HEK293T (cell line): ENCODE results near the gene MICAL2.

ENCODE experiments used
- ELF4 ChIP-seq: fragments of 450-650 bp; IDR thresholded peaks from 2 replicates; pipeline ENCODE4 v1.6.1; 2017; ENCODE audit warnings: antibody characterized with exemption
- FOXK2 ChIP-seq: fragments of 450-650 bp; IDR thresholded peaks from 2 replicates; pipeline ENCODE4 v1.6.1; 2016; ENCODE audit warnings: mild to moderate bottlenecking
- FOXM1 ChIP-seq: fragments of 450-650 bp; IDR thresholded peaks from 2 replicates; pipeline ENCODE4 v1.6.1; 2017; ENCODE audit warnings: mild to moderate bottlenecking, borderline replicate concordance
- HDGF ChIP-seq: fragments of 450-650 bp; IDR thresholded peaks from 2 replicates; pipeline ENCODE4 v1.6.1; 2017; ENCODE audit warnings: antibody characterized with exemption, borderline replicate concordance
- L3MBTL2 ChIP-seq: fragments of 450-650 bp; conservative IDR thresholded peaks from 2 replicates; pipeline ENCODE4 v1.6.1; 2016; ENCODE audit warnings: mild to moderate bottlenecking
- LEF1 ChIP-seq: fragments of 450-650 bp; IDR thresholded peaks from 2 replicates; pipeline ENCODE4 v1.6.1; 2017; ENCODE audit warnings: mild to moderate bottlenecking, borderline replicate concordance
- SP1 ChIP-seq: fragments of 450-650 bp; IDR thresholded peaks from 2 replicates; pipeline ENCODE4 v1.6.1; 2017
- TARDBP ChIP-seq: fragments of 450-650 bp; IDR thresholded peaks from 2 replicates; pipeline ENCODE4 v1.6.1; 2016

DNA sequence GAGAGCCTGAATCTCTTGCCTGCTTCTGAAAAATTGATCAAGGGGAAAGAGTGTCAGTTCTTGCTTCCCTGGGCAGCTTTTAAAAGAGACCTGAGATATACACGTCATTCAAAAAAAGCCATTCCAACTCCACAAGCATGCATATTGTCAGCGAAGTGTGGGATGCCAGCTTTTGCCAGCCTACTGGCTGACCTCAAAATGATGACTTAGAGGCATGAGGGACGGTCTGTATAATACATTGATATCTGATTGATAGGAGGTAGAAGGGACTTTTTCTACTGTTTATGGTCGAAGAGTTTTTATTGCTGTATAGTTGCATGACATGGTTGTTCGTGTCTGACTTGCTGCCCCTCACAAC lies 126.3 kb downstream of the MICAL2 start:
- TF ChIP-seq TARDBP, result no peak
- TF ChIP-seq SP1, result no peak
- TF ChIP-seq LEF1, result no peak
- no peak for TF ChIP-seq L3MBTL2
- no peak for TF ChIP-seq HDGF
- no peak for TF ChIP-seq ELF4
- TF ChIP-seq FOXM1, result no peak
- TF ChIP-seq FOXK2, result no peak
